ENCODE measurements around the gene PTGR3.

PTGR3 gene

GRCh38 chr18:75167759-75168618 lies 41.0 kb downstream of the PTGR3 start:
- DNase-seq = no peak

GRCh38 chr18:75167137-75167536 lies 41.8 kb downstream of the PTGR3 start:
- DNase-seq = no peak

DNA sequence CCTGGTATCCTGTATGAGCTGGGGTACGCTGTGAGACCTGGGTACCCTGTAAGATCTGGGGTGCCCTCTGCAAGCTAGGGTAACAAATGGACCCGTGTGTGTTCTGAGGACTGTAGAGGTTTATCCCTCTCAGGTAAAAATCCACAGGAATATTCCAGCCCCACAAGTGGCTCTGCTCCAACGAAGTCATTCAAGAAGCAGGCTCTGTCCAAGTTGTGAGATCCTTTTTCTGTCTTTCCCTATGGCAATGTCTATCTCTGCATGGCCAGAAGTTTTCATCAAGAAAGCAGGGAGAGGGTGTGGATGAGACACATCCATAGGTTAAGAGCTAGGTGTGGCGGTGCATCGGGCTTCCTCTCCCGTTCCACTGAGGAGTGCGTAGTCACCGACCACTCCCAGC lies 43.0 kb downstream of the PTGR3 start:
- DNase-seq = no peak

DNA sequence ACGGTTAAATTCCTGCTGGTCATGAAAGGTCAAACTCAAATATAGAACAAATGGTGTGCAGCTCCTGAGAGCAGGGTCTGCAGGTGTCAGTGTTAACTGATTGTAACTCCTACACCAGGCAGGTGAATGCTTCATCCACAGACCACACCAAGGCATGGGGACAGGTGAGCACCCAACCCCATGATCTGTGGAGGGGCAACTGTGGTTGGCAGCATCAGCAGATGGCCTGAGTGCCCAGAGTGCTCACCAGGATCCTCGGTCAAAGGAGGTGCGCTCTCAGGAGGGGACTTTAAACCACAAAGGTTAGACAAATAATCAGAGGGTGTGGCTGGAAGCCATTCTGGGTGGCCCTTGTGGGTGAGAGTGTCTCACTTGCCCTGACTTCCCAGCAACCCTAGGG lies 44.5 kb downstream of the PTGR3 start:
- no peak for DNase-seq

DNA sequence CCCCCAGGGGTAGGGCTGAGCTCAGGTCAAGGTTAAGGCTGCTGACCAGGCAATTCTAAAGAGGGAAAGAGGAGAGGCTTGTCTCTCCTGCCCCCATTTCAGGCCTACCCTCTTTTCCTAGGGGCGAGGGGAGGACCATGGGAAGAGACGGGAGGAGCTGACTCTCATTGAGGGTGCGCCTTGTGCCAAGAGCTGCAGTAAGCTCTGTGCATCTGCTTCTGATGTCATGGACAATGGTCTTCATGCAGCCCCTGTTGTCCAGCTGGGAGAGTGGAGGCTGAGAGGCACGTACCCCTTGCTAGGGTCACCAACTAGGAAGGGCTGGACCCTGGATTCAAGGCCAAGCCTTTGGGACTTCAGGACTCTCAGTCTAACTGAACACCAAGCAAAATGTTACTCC lies 45.2 kb downstream of the PTGR3 start:
- no peak for DNase-seq

- no peak for DNase-seq
These were observed 46.0 kb downstream of the PTGR3 start for GRCh38 chr18:75162978-75163377.

GRCh38 chr18:75162467-75162866 lies 46.5 kb downstream of the PTGR3 start:
- no peak for DNase-seq

GRCh38 chr18:75161256-75162028 lies 47.5 kb downstream of the PTGR3 start:
- peak; percentile 37 for DNase-seq

DNA sequence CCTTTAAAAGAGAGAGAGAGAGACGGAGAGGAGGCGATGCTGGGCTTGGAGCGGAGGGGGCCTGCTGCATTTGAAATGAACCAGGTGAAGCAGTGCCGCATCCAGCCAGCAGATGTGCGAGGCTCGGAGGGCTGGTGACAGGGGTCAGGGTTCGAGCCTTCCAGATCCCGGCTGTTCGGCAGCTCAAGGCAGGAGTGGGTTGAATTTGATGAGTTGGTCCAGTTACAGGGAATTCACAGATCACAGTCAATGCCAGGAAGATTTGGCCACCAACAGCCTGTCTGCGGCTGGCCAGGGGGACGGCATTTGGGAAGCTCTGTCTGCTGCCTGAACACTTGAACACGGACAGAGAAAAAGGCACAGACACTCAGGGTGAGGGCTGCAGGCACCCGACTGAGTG lies 48.6 kb downstream of the PTGR3 start:
- no peak for DNase-seq

GRCh38 chr18:75159646-75160356 lies 49.1 kb downstream of the PTGR3 start:
- DNase-seq = no peak

DNA sequence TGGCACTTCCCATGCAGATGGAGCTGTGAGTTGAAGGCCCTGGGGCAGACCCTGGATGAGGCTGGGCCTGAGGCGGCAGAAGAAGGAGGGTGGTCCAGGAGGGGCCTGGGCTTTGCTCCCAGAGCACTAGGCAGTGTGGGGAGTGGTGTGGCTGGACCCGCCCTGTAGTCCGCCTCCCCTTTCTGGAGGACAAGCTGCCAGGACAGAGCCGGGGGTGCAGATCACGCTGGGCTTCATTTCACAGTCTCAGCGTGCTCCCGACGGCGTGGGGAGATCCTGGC lies 49.8 kb downstream of the PTGR3 start:
- no peak for DNase-seq
